K562 (cell line): ENCODE measurements around the gene NINJ2.

Experiments
- FOXP1 ChIP-seq: sonication (generic); formaldehyde crosslinking; IDR thresholded peaks from 2 replicates; pipeline ENCODE4 v1.8.0; 2022; ENCODE audit warnings: mild to moderate bottlenecking, missing genetic modification reagents
- GABPA ChIP-seq: fragments of 200-800 bp; sonication (Bioruptor generic); conservative IDR thresholded peaks from 2 replicates; pipeline ENCODE4 v1.6.1; 2016; ENCODE audit warnings: low read depth, missing genetic modification characterization, missing compliant biosample characterization
- MXI1 ChIP-seq: IDR thresholded peaks from 2 replicates; pipeline ENCODE4 v1.6.1; 2011; ENCODE audit warnings: low read depth, mild to moderate bottlenecking, improper control_type of control experiment, low read length
- NR1H2 ChIP-seq: sonication (generic); formaldehyde crosslinking; IDR thresholded peaks from 2 replicates; pipeline ENCODE4 v1.4.0; 2020; ENCODE audit warnings: mild to moderate bottlenecking, missing genetic modification reagents
- NR2F6 ChIP-seq: fragments of 450-650 bp; formaldehyde crosslinking; IDR thresholded peaks from 2 replicates; pipeline ENCODE4 v1.4.0; 2020; ENCODE audit warnings: mild to moderate bottlenecking
- TARDBP ChIP-seq: fragments of 450-650 bp; IDR thresholded peaks from 2 replicates; pipeline ENCODE4 v1.6.1; 2016
- TEAD4 ChIP-seq, 2 experiments: sonication (generic) in 1 of 2; formaldehyde crosslinking in 1 of 2; IDR thresholded peaks; 2 replicates each; pipeline versions ENCODE4 v1.6.1 to v1.8.0; 2012 to 2022; ENCODE audit warnings: borderline replicate concordance in 1 of 2, inconsistent platforms in 1 of 2, low read length in 1 of 2, mild to moderate bottlenecking in 1 of 2, missing genetic modification reagents in 1 of 2
- TRIM24 ChIP-seq, 2 experiments: fragments of 450-650 bp; IDR thresholded peaks; 2 replicates each; pipeline ENCODE4 v1.6.1; 2016
- TF ChIP-seq, protein P1 (sequence below): fragments of 450-650 bp; IDR thresholded peaks from 2 replicates; pipeline ENCODE4 v1.7.1; 2018; ENCODE audit warnings: mild to moderate bottlenecking, low read depth; ENCODE audit not compliant: partially characterized antibody
- TF ChIP-seq, protein P2 (sequence below), 3 experiments: IDR thresholded peaks in 2 of 3; conservative IDR thresholded peaks in 1 of 3; 2 replicates each; pipeline ENCODE4 v1.5.1; 2011 to 2012; ENCODE audit warnings: low read length in 3 of 3, mild to moderate bottlenecking in 3 of 3, control low read depth in 2 of 3, improper control_type of control experiment in 1 of 3, inconsistent platforms in 1 of 3, low read depth in 1 of 3, mixed read lengths in 1 of 3, moderate library complexity in 1 of 3; ENCODE audit not compliant: insufficient read depth in 2 of 3
- TF ChIP-seq, protein P3 (sequence below): fragments of 250-450 bp; sonication (Bioruptor Pico); IDR thresholded peaks from 2 replicates; pipeline ENCODE4 v1.8.0; 2022; ENCODE audit warnings: inconsistent platforms, mild to moderate bottlenecking, moderate library complexity, borderline replicate concordance

DNA sequence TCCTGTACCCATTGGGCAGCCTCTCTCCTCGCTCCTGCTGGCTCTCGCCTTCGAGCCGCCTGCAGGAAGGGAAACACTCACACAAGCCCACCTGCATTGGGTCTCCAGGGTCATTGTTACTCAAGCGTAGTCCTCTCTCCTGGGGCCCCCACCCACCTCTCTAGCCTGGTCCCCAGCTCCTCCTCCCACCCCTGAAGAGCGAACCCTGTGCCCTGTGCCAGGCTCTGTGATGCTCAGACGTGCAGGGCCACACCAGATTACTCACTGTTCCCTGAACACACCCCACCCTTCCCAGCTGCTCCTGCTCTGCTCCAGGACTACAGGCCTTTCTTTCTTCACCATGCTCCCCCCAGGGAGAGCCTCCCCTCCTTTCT is 88.1 kb downstream of the NINJ2 start:
- TF ChIP-seq NR2F6 (CRISPR knock-in tag) (no peak), TARDBP (no peak), NR1H2 (CRISPR knock-in tag) (no peak), GABPA (tag) (no peak), TEAD4 (IDR thresholded peaks at IDR 0.05; ENCODE audit: low read length) (no peak), TEAD4 (CRISPR knock-in tag; IDR thresholded peaks at IDR 0.05; ENCODE audit: borderline replicate concordance) (no peak), FOXP1 (no peak), MXI1 (no peak), TRIM24 (IDR thresholded peaks at IDR 0.05) (no peak)
- TF ChIP-seq, protein P1, sequence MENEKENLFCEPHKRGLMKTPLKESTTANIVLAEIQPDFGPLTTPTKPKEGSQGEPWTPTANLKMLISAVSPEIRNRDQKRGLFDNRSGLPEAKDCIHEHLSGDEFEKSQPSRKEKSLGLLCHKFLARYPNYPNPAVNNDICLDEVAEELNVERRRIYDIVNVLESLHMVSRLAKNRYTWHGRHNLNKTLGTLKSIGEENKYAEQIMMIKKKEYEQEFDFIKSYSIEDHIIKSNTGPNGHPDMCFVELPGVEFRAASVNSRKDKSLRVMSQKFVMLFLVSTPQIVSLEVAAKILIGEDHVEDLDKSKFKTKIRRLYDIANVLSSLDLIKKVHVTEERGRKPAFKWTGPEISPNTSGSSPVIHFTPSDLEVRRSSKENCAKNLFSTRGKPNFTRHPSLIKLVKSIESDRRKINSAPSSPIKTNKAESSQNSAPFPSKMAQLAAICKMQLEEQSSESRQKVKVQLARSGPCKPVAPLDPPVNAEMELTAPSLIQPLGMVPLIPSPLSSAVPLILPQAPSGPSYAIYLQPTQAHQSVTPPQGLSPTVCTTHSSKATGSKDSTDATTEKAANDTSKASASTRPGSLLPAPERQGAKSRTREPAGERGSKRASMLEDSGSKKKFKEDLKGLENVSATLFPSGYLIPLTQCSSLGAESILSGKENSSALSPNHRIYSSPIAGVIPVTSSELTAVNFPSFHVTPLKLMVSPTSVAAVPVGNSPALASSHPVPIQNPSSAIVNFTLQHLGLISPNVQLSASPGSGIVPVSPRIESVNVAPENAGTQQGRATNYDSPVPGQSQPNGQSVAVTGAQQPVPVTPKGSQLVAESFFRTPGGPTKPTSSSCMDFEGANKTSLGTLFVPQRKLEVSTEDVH: no peak
- TF ChIP-seq, protein P2, sequence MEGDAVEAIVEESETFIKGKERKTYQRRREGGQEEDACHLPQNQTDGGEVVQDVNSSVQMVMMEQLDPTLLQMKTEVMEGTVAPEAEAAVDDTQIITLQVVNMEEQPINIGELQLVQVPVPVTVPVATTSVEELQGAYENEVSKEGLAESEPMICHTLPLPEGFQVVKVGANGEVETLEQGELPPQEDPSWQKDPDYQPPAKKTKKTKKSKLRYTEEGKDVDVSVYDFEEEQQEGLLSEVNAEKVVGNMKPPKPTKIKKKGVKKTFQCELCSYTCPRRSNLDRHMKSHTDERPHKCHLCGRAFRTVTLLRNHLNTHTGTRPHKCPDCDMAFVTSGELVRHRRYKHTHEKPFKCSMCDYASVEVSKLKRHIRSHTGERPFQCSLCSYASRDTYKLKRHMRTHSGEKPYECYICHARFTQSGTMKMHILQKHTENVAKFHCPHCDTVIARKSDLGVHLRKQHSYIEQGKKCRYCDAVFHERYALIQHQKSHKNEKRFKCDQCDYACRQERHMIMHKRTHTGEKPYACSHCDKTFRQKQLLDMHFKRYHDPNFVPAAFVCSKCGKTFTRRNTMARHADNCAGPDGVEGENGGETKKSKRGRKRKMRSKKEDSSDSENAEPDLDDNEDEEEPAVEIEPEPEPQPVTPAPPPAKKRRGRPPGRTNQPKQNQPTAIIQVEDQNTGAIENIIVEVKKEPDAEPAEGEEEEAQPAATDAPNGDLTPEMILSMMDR (IDR thresholded peaks at IDR 0.05 in 2 of 3, conservative IDR thresholded peaks at IDR 0.05 in 1 of 3; ENCODE audit: insufficient read depth in 2 of 3, low read depth in 1 of 3, low read length in 3 of 3): no peak
- TF ChIP-seq, protein P3, sequence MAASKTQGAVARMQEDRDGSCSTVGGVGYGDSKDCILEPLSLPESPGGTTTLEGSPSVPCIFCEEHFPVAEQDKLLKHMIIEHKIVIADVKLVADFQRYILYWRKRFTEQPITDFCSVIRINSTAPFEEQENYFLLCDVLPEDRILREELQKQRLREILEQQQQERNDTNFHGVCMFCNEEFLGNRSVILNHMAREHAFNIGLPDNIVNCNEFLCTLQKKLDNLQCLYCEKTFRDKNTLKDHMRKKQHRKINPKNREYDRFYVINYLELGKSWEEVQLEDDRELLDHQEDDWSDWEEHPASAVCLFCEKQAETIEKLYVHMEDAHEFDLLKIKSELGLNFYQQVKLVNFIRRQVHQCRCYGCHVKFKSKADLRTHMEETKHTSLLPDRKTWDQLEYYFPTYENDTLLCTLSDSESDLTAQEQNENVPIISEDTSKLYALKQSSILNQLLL: no peak
